Measurements from ENCODE around the gene OGDH.

- TF ChIP-seq YY1 (IDR thresholded peaks at IDR 0.05; ENCODE audit: insufficient read depth, insufficient read length): no peak
- no peak for TF ChIP-seq ZNF274 (IDR thresholded peaks at IDR 0.05; ENCODE audit: low read depth, low read length)
- TF ChIP-seq SUZ12 (IDR thresholded peaks at IDR 0.05; ENCODE audit: extremely low read depth, insufficient read depth, insufficient read length): no peak
Observed at GRCh38 chr7:44750921-44751571, 144.6 kb downstream of the OGDH start.

All from NT2/D1 (cell line).